ENCODE measurements around the gene SLC44A2. TPM values are rescaled to one million over a fixed set of nuclear protein-coding genes. Genes with fewer than 3 reads are reported as not detected.

SLC44A2 gene
- total and polyA plus RNA-seq, 2 of the 8 experiments (the other 6 are each of a cell fraction or from before 2014, with no cell fraction given), result 105 to 120 TPM

- TF ChIP-seq POU5F1 (IDR thresholded peaks at IDR 0.05; ENCODE audit: low read depth, low read length) (no peak), EGR1 (IDR thresholded peaks at IDR 0.05; ENCODE audit: borderline replicate concordance, low read depth, low read length) (no peak), SP1 (IDR thresholded peaks at IDR 0.05; ENCODE audit: low read depth, low read length) (no peak)
- TF ChIP-seq, protein P1, sequence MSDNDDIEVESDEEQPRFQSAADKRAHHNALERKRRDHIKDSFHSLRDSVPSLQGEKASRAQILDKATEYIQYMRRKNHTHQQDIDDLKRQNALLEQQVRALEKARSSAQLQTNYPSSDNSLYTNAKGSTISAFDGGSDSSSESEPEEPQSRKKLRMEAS (IDR thresholded peaks at IDR 0.05), result no peak
Measured at GRCh38 chr19:10636304-10636972, 11.1 kb downstream of the SLC44A2 start (continued).

Measured in H1 (cell line).